Activated CD4-positive, alpha-beta T cell treated with anti-CD3 and anti-CD28 coated beads, Interleukin-2, amount 10 ng/mL, durations not matched to agents 7 days and 5 days (primary cell): ENCODE data around the gene PLBD2. TPM values are rescaled to one million over a fixed set of nuclear protein-coding genes. Genes with fewer than 3 reads are reported as not detected.

Experiments
- CTCF ChIA-PET: fragments of 350-600 bp; sonication (Branson Sonifier 250); formaldehyde crosslinking; loops from one replicate; lab custom pipeline; 2021; ENCODE audit warnings: antibody characterized with exemption; lab: Charles Lee
- POLR2A ChIA-PET: fragments of 350-600 bp; sonication (Branson Sonifier 250); formaldehyde crosslinking; loops from one replicate; lab custom pipeline; 2021; ENCODE audit warnings: antibody characterized with exemption; lab: Charles Lee
- DNase-seq: peaks from one replicate; pipeline ENCODE4 v3.0.0-alpha.2; 2020
- H3K27ac Mint-ChIP-seq: one replicate; pipeline ENCODE4 v1.8.0; 2021; ENCODE audit warnings: mild to moderate bottlenecking, moderate library complexity, mixed read lengths
- H3K27me3 Mint-ChIP-seq: one replicate; pipeline ENCODE4 v1.8.0; 2021; ENCODE audit warnings: mixed read lengths
- H3K36me3 Mint-ChIP-seq: one replicate; pipeline ENCODE4 v1.8.0; 2021; ENCODE audit warnings: low read depth, mixed read lengths
- H3K4me1 Mint-ChIP-seq: one replicate; pipeline ENCODE4 v1.8.0; 2021; ENCODE audit warnings: mixed read lengths
- H3K4me3 Mint-ChIP-seq: one replicate; pipeline ENCODE4 v1.8.0; 2021; ENCODE audit warnings: mild to moderate bottlenecking, moderate library complexity, mixed read lengths
- H3K9me3 Mint-ChIP-seq: one replicate; pipeline ENCODE4 v1.8.0; 2021; ENCODE audit warnings: mixed read lengths
- total RNA-seq, 2 experiments: library from RNA; stranded (reverse); gene quantifications; one replicate each; pipeline ENCODE4 v1.2.3, GENCODE V29; 2021

Gene PLBD2
- total RNA-seq, 2 experiments from 2014 or later = 12.7 to 15.3 TPM

- no peaks in the 10 kb centered on the region for H3K9me3 Mint-ChIP-seq
- H3K27ac Mint-ChIP-seq = no peak overlapping the region
- ChIA-PET POLR2A (no interaction called here), CTCF (no interaction called here)
- no peaks in the 10 kb centered on the region for H3K36me3 Mint-ChIP-seq
- no peak overlapping the region for H3K4me3 Mint-ChIP-seq
- no peak for DNase-seq
- H3K4me1 Mint-ChIP-seq = no peaks in the 10 kb centered on the region
- H3K27me3 Mint-ChIP-seq = no peaks in the 10 kb centered on the region
Measured at GRCh38 chr12:113395119-113395518, 36.7 kb downstream of the PLBD2 start.

- POLR2A ChIA-PET = no interaction called here
Measured at GRCh38 chr12:113396200-113396599, 37.8 kb downstream of the PLBD2 start.

GRCh38 chr12:113396828-113397496 is 38.6 kb downstream of the PLBD2 start:
- DNase-seq = no peak
- Mint-ChIP-seq H3K4me3 (no peak overlapping the region), H3K4me1 (no peaks in the 10 kb centered on the region), H3K27me3 (no peaks in the 10 kb centered on the region), H3K9me3 (no peaks in the 10 kb centered on the region), H3K36me3 (no peaks in the 10 kb centered on the region), H3K27ac (no peak overlapping the region)
- CTCF ChIA-PET = no interaction called here
- POLR2A ChIA-PET = interaction anchor here (0.5 kb wide), 1 partner anchor 62 kb away, joined by 3 read pairs; no protein-coding TSS in a partner anchor

More at GRCh38 chr12:113396200-113396599, 37.8 kb downstream of the PLBD2 start:
- CTCF ChIA-PET = no interaction called here
- H3K27me3 Mint-ChIP-seq = no peaks in the 10 kb centered on the region
- no peaks in the 10 kb centered on the region for H3K9me3 Mint-ChIP-seq
- DNase-seq = no peak
- H3K4me3 Mint-ChIP-seq = no peak overlapping the region
- no peak overlapping the region for H3K27ac Mint-ChIP-seq
- H3K36me3 Mint-ChIP-seq = no peaks in the 10 kb centered on the region
- no peaks in the 10 kb centered on the region for H3K4me1 Mint-ChIP-seq

- CTCF ChIA-PET = no interaction called here
- Mint-ChIP-seq H3K27me3 (no peaks in the 10 kb centered on the region), H3K4me3 (no peak overlapping the region), H3K4me1 (no peaks in the 10 kb centered on the region), H3K27ac (no peak overlapping the region), H3K9me3 (no peaks in the 10 kb centered on the region), H3K36me3 (no peaks in the 10 kb centered on the region)
- DNase-seq = no peak
- POLR2A ChIA-PET = interaction anchor here (0.5 to 0.6 kb wide), 2 partner anchors 12 to 62 kb away, joined by 3 to 8 read pairs; no protein-coding TSS in a partner anchor
Measured at GRCh38 chr12:113397497-113398197, 39.3 kb downstream of the PLBD2 start.

GRCh38 chr12:113398346-113399290 is 40.2 kb downstream of the PLBD2 start:
- POLR2A ChIA-PET = interaction anchor here (0.6 kb wide), 1 partner anchor 11 kb away, joined by 8 read pairs; no protein-coding TSS in a partner anchor
- no peaks in the 10 kb centered on the region for H3K36me3 Mint-ChIP-seq
- CTCF ChIA-PET = no interaction called here
- no peaks in the 10 kb centered on the region for H3K4me1 Mint-ChIP-seq
- no peaks in the 10 kb centered on the region for H3K27me3 Mint-ChIP-seq
- no peak overlapping the region for H3K27ac Mint-ChIP-seq
- H3K4me3 Mint-ChIP-seq = no peak overlapping the region
- H3K9me3 Mint-ChIP-seq = no peaks in the 10 kb centered on the region
- DNase-seq = no peak

- H3K36me3 Mint-ChIP-seq = no peaks in the 10 kb centered on the region
- H3K27ac Mint-ChIP-seq = no peak overlapping the region
- DNase-seq = no peak
- CTCF ChIA-PET = no interaction called here
- H3K27me3 Mint-ChIP-seq = peaks cover 2% of the 10 kb centered on the region
- POLR2A ChIA-PET = no interaction called here
- no peaks in the 10 kb centered on the region for H3K9me3 Mint-ChIP-seq
- H3K4me3 Mint-ChIP-seq = no peak overlapping the region
- no peaks in the 10 kb centered on the region for H3K4me1 Mint-ChIP-seq
Measured at GRCh38 chr12:113399490-113399889, 41.1 kb downstream of the PLBD2 start.

GRCh38 chr12:113400362-113400761 is 42.0 kb downstream of the PLBD2 start:
- Mint-ChIP-seq H3K4me3 (no peak overlapping the region), H3K36me3 (no peaks in the 10 kb centered on the region), H3K27me3 (peaks cover 3% of the 10 kb centered on the region), H3K4me1 (no peaks in the 10 kb centered on the region), H3K9me3 (no peaks in the 10 kb centered on the region), H3K27ac (no peak overlapping the region)
- POLR2A ChIA-PET = no interaction called here
- CTCF ChIA-PET = no interaction called here
- no peak for DNase-seq

- H3K4me1 Mint-ChIP-seq = no peaks in the 10 kb centered on the region
- H3K27me3 Mint-ChIP-seq = peaks cover 7% of the 10 kb centered on the region
- H3K4me3 Mint-ChIP-seq = no peak overlapping the region
- H3K9me3 Mint-ChIP-seq = no peaks in the 10 kb centered on the region
- ChIA-PET CTCF (interaction anchor here (0.6 to 1.4 kb wide), 2 partner anchors 13 to 150 kb away, joined by 3 to 4 read pairs; no protein-coding TSS in a partner anchor), POLR2A (no interaction called here)
- no peak for DNase-seq
- no peak overlapping the region for H3K27ac Mint-ChIP-seq
- H3K36me3 Mint-ChIP-seq = no peaks in the 10 kb centered on the region
Measured at GRCh38 chr12:113401066-113402000, 42.9 kb downstream of the PLBD2 start.

- peaks cover 10% of the 10 kb centered on the region for H3K27me3 Mint-ChIP-seq
- H3K4me3 Mint-ChIP-seq = no peak overlapping the region
- H3K36me3 Mint-ChIP-seq = no peaks in the 10 kb centered on the region
- H3K27ac Mint-ChIP-seq = no peak overlapping the region
- no peak for DNase-seq
- POLR2A ChIA-PET = no interaction called here
- H3K4me1 Mint-ChIP-seq = no peaks in the 10 kb centered on the region
- H3K9me3 Mint-ChIP-seq = no peaks in the 10 kb centered on the region
- CTCF ChIA-PET = interaction anchor here (1.4 kb wide), 1 partner anchor 15 kb away, joined by 4 read pairs; no protein-coding TSS in a partner anchor
Measured at GRCh38 chr12:113402586-113403260, 44.3 kb downstream of the PLBD2 start.

GRCh38 chr12:113403435-113404415 is 45.3 kb downstream of the PLBD2 start, which contains the start of gene SDS:
TSS of gene SDS (minus strand) at chr12:113403887. CDS start at chr12:113399708, 4,179 bp downstream.
- no peak for DNase-seq
- H3K4me1 Mint-ChIP-seq = no peaks in the 10 kb centered on the region
- no peak within 1 kb of the TSS for H3K27ac Mint-ChIP-seq
- ChIA-PET CTCF (interaction anchor here (1.1 kb wide), 1 partner anchor 22 kb away, joined by 4 read pairs; no protein-coding TSS in a partner anchor), POLR2A (no interaction called here)
- H3K36me3 Mint-ChIP-seq = no peaks in the 10 kb centered on the region
- H3K9me3 Mint-ChIP-seq = no peaks in the 10 kb centered on the region
- no peak within 1 kb of the TSS for H3K4me3 Mint-ChIP-seq
- peaks cover 10% of the 10 kb centered on the region for H3K27me3 Mint-ChIP-seq
